Chondrocyte (in vitro differentiated cells): Measurements from ENCODE around the gene DMRT2. TPM values are rescaled to one million over a fixed set of nuclear protein-coding genes. Genes with fewer than 3 reads are reported as not detected.

ENCODE experiments used
- DNase-seq: peaks from one replicate; pipeline ENCODE4 v3.0.0; 2021; ENCODE audit warnings: mixed read lengths, low spot score
- H3K27ac Mint-ChIP-seq: one replicate; pipeline ENCODE4 v1.8.0; 2021; ENCODE audit warnings: mild to moderate bottlenecking, moderate library complexity, mixed read lengths; ENCODE audit not compliant: unreplicated experiment
- H3K27me3 Mint-ChIP-seq: 2 replicates; pipeline ENCODE4 v1.8.0; 2021; ENCODE audit warnings: low read depth, mixed read lengths
- H3K36me3 Mint-ChIP-seq: 2 replicates; pipeline ENCODE4 v1.8.0; 2021; ENCODE audit warnings: low read depth, mixed read lengths
- H3K4me1 Mint-ChIP-seq: 2 replicates; pipeline ENCODE4 v1.8.0; 2021; ENCODE audit warnings: low read depth, mild to moderate bottlenecking, mixed read lengths
- H3K4me3 Mint-ChIP-seq: one replicate; pipeline ENCODE4 v1.8.0; 2021; ENCODE audit warnings: mild to moderate bottlenecking, moderate library complexity, mixed read lengths; ENCODE audit not compliant: unreplicated experiment
- H3K9me3 Mint-ChIP-seq: 2 replicates; pipeline ENCODE4 v1.8.0; 2021; ENCODE audit warnings: low read depth, mixed read lengths
- CTCF ChIP-seq: fragments of 200-600 bp; sonication (generic); IDR thresholded peaks from 2 replicates; pipeline ENCODE4 v1.5.0; 2021; ENCODE audit warnings: antibody characterized with exemption, mild to moderate bottlenecking, moderate library complexity
- total RNA-seq: library from RNA; stranded (reverse); gene quantifications from 3 replicates; pipeline ENCODE4 v1.2.1, GENCODE V29; 2021

The DMRT2 gene
- total RNA-seq, 1 donor from 2014 or later: not detected

- no peaks in the 10 kb centered on the region for H3K27me3 Mint-ChIP-seq
- no peaks in the 10 kb centered on the region for H3K4me1 Mint-ChIP-seq
- H3K9me3 Mint-ChIP-seq: peaks cover 29% of the 10 kb centered on the region
- peaks cover 1% of the 10 kb centered on the region for H3K36me3 Mint-ChIP-seq
- H3K27ac Mint-ChIP-seq: no peak overlapping the region
- no peak overlapping the region for H3K4me3 Mint-ChIP-seq
- TF ChIP-seq CTCF: no peak
- DNase-seq: no peak
These were observed 21.6 kb downstream of the DMRT2 start for GRCh38 chr9:1071730-1072129.

- Mint-ChIP-seq H3K9me3 (peaks cover 13% of the 10 kb centered on the region), H3K4me3 (no peak overlapping the region), H3K4me1 (no peaks in the 10 kb centered on the region), H3K27ac (no peak overlapping the region), H3K27me3 (no peaks in the 10 kb centered on the region), H3K36me3 (no peaks in the 10 kb centered on the region)
- TF ChIP-seq CTCF: no peak
- DNase-seq: no peak
These were observed 23.3 kb downstream of the DMRT2 start for GRCh38 chr9:1073497-1073896.

GRCh38 chr9:1077616-1078015 is 27.5 kb downstream of the DMRT2 start:
- H3K4me1 Mint-ChIP-seq: no peaks in the 10 kb centered on the region
- no peaks in the 10 kb centered on the region for H3K36me3 Mint-ChIP-seq
- peaks cover 10% of the 10 kb centered on the region for H3K9me3 Mint-ChIP-seq
- H3K27ac Mint-ChIP-seq: no peak overlapping the region
- H3K4me3 Mint-ChIP-seq: no peak overlapping the region
- H3K27me3 Mint-ChIP-seq: peaks cover under 1% of the 10 kb centered on the region
- no peak for TF ChIP-seq CTCF
- DNase-seq: no peak

- Mint-ChIP-seq H3K27me3 (peaks cover 3% of the 10 kb centered on the region), H3K9me3 (peaks cover 4% of the 10 kb centered on the region), H3K36me3 (no peaks in the 10 kb centered on the region), H3K27ac (no peak overlapping the region), H3K4me3 (peak overlapping the region; percentile 47), H3K4me1 (no peaks in the 10 kb centered on the region)
- DNase-seq: no peak
- TF ChIP-seq CTCF: no peak
These were observed 33.3 kb downstream of the DMRT2 start for GRCh38 chr9:1083325-1083913.

- no peak for TF ChIP-seq CTCF
- no peaks in the 10 kb centered on the region for H3K4me1 Mint-ChIP-seq
- H3K9me3 Mint-ChIP-seq: peaks cover 4% of the 10 kb centered on the region
- H3K4me3 Mint-ChIP-seq: no peak overlapping the region
- H3K36me3 Mint-ChIP-seq: no peaks in the 10 kb centered on the region
- no peak for DNase-seq
- H3K27me3 Mint-ChIP-seq: peaks cover 6% of the 10 kb centered on the region
- H3K27ac Mint-ChIP-seq: no peak overlapping the region
These were observed 34.9 kb downstream of the DMRT2 start for GRCh38 chr9:1085086-1085485.
